Measurements from ENCODE around the gene GALNT10. TPM values are rescaled to one million over a fixed set of nuclear protein-coding genes. Genes with fewer than 3 reads are reported as not detected.

GALNT10 gene
- total and polyA plus RNA-seq, 10 of the 15 experiments (the other 5 are each of a cell fraction or from before 2014, with no cell fraction given) = 3.9 to 35.4 (median 15.5) TPM

- intact Hi-C loops (cut with micrococcal nuclease; ENCODE audit: unreplicated experiment) (no loop called here), in situ Hi-C loops (cut with MboI) (no loop called here)
- Histone ChIP-seq H3K27ac (ENCODE audit: control insufficient read depth, insufficient read depth) (no peak overlapping the region), H3K79me2 (ENCODE audit: control insufficient read depth, insufficient read depth, low read length) (no peaks in the 10 kb centered on the region), H4K20me1 (ENCODE audit: control insufficient read depth, insufficient read depth) (no peaks in the 10 kb centered on the region), H3K4me3 (no peak overlapping the region), H3K4me2 (ENCODE audit: control insufficient read depth, insufficient read depth) (no peak overlapping the region), H3K9me3 (replicated peaks; ENCODE audit: control insufficient read depth, insufficient read depth, low read length) (no peaks in the 10 kb centered on the region), H3K4me1 (ENCODE audit: control insufficient read depth, insufficient read depth, low read length) (no peaks in the 10 kb centered on the region), H3K36me3 (ENCODE audit: control insufficient read depth in 2 of 2, insufficient read depth in 2 of 2, low read length in 1 of 2) (peaks cover 3 to 20% of the 10 kb centered on the region in 2 experiments; a peak in 3 of 4 replicates), H2AFZ (ENCODE audit: control insufficient read depth, low read depth, low read length) (no peak overlapping the region), H3K27me3 (replicated peaks in 1 of 2; ENCODE audit: control insufficient read depth in 2 of 2, insufficient read depth in 2 of 2, low read length in 1 of 2) (no peaks in the 10 kb centered on the region), H3K9ac (ENCODE audit: control insufficient read depth, insufficient read depth, low read length) (no peak overlapping the region)
- ChIA-PET CTCF (interaction anchor here (1.8 kb wide), 1 partner anchor 61 kb away, joined by 5 read pairs; no protein-coding TSS in a partner anchor), POLR2A (interaction anchor here (1.3 kb wide), 1 partner anchor 10 kb away, joined by 3 read pairs; no protein-coding TSS in a partner anchor), SMC1A (ENCODE audit: uncharacterized antibody, unreplicated experiment) (interaction anchor here (0.8 to 1.3 kb wide), 2 partner anchors 9 to 21 kb away, joined by 3 read pairs; no protein-coding TSS in a partner anchor), RAD21 (ENCODE audit: unreplicated experiment) (no interaction called here)
- ATAC-seq (no peak), FAIRE-seq (no peak), DNase-seq (ENCODE audit: low read depth, low spot score) (no peak)
- BruUV-seq (replicated peaks) = no TSS peak
- WGBS (ENCODE audit: insufficient coverage, insufficient replicate concordance, low lambda C conversion rate, missing lambda C conversion rate) = 64% methylated on average over 3 of the region's 3 CpGs
- TF ChIP-seq REST (IDR thresholded peaks at IDR 0.05; ENCODE audit: low read depth, low read length) (no peak), CBX5 (IDR thresholded peaks at IDR 0.05; ENCODE audit: low read depth) (no peak), EZH2 (IDR thresholded peaks at IDR 0.05; ENCODE audit: borderline replicate concordance, control insufficient read depth, low read depth, low read length) (no peak), SMC3 (IDR thresholded peaks at IDR 0.05; ENCODE audit: borderline replicate concordance, low read length) (no peak), ATF7 (IDR thresholded peaks at IDR 0.05; ENCODE audit: low read depth) (no peak), ZBTB40 (IDR thresholded peaks at IDR 0.05; ENCODE audit: borderline replicate concordance) (no peak), CUX1 (IDR thresholded peaks at IDR 0.05; ENCODE audit: insufficient replicate concordance, low read depth, low read length) (no peak)
Observed at GRCh38 chr5:154459015-154459414, 268.5 kb downstream of the GALNT10 start.
